RWPE2 (cell line): ENCODE data around the gene KAZN.
A peak's percentile ranks its signal among the peaks of the same experiment; 100 is the strongest.

Experiments
- ATAC-seq: fragments of 200-7000 bp; cut with Tn5 transposase; 3 replicates; pipeline ENCODE4 v1.9.1; 2021; ENCODE audit warnings: low read depth
- DNase-seq: peaks from one replicate; pipeline ENCODE4 v3.0.0-alpha.2; 2020; ENCODE audit warnings: low spot score
- H3K27ac ChIP-seq: fragments of 450-650 bp; 2 replicates; pipeline ENCODE4 v1.5.1; 2017; ENCODE audit warnings: mild to moderate bottlenecking; ENCODE audit not compliant: poor library complexity, severe bottlenecking
- H3K27me3 ChIP-seq: fragments of 250-450 bp; sonication (Bioruptor Pico); 2 replicates; pipeline ENCODE4 v1.5.1; 2021; ENCODE audit warnings: mild to moderate bottlenecking, moderate library complexity; ENCODE audit not compliant: insufficient read depth, poor library complexity, severe bottlenecking
- H3K36me3 ChIP-seq: fragments of 250-450 bp; sonication (Bioruptor Pico); 2 replicates; pipeline ENCODE4 v1.5.1; 2020; ENCODE audit warnings: low read depth, mild to moderate bottlenecking, moderate library complexity
- H3K4me1 ChIP-seq: fragments of 250-450 bp; sonication (Bioruptor Pico); 2 replicates; pipeline ENCODE4 v1.5.1; 2021; ENCODE audit warnings: mild to moderate bottlenecking, moderate library complexity; ENCODE audit not compliant: insufficient read depth, poor library complexity, severe bottlenecking
- H3K4me3 ChIP-seq: fragments of 250-450 bp; sonication (Bioruptor Pico); 2 replicates; pipeline ENCODE4 v1.5.1; 2021; ENCODE audit warnings: mild to moderate bottlenecking, moderate library complexity; ENCODE audit not compliant: severe bottlenecking
- H3K9me3 ChIP-seq: fragments of 250-450 bp; sonication (Bioruptor Pico); 2 replicates; pipeline ENCODE4 v1.5.1; 2021; ENCODE audit warnings: mild to moderate bottlenecking, moderate library complexity; ENCODE audit not compliant: severe bottlenecking
- TF ChIP-seq, protein P1 (sequence below): fragments of 450-650 bp; IDR thresholded peaks from one replicate; pipeline ENCODE4 v1.5.1; 2017; ENCODE audit warnings: mild to moderate bottlenecking, moderate library complexity; ENCODE audit not compliant: poor library complexity, severe bottlenecking

KAZN gene

DNA sequence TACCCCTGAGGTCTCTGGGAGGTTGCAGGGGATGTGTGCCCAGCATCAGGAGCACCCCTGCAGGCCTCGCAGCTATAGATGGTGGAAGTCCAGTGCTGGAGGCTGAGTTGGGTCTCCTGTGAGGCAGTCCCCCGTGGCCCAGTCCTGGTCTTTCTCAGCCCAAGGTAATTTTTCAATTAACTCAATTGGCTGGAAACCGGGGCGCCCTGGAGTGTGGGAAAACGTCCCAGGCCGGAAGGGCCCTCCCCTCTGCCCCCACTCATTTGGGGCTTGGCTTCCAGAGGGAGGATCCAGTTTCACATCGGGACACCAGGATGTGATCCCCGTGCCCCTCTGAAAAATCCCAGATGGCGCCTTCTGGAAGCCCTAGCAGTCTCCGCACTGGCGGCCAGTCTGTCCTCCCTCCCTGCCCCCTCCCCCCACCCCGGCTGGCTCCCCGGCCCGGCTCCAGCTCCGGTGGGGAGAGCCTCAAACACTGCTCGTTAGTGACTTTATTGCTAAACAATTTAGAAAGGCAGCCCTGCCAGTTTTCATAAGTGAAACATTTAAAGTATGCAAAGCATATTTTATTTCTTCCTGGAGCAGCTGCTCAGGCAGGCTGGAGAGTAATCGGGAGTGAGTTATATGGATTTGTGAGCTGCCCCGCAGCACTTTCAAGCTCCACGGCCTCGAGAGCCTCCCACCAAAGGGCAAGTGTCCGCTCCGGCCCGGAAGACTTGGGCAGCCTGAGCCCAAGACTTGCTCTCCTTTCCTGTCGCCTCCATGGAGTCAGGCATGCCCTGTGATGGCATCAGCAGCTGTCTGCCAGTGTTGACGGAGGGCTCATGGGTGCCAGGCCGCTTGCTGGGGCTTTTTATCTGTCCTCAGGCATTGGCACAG is 346.9 kb downstream of the KAZN start:
- no peaks in the 10 kb centered on the region for H3K27me3 ChIP-seq
- TF ChIP-seq, protein P1, sequence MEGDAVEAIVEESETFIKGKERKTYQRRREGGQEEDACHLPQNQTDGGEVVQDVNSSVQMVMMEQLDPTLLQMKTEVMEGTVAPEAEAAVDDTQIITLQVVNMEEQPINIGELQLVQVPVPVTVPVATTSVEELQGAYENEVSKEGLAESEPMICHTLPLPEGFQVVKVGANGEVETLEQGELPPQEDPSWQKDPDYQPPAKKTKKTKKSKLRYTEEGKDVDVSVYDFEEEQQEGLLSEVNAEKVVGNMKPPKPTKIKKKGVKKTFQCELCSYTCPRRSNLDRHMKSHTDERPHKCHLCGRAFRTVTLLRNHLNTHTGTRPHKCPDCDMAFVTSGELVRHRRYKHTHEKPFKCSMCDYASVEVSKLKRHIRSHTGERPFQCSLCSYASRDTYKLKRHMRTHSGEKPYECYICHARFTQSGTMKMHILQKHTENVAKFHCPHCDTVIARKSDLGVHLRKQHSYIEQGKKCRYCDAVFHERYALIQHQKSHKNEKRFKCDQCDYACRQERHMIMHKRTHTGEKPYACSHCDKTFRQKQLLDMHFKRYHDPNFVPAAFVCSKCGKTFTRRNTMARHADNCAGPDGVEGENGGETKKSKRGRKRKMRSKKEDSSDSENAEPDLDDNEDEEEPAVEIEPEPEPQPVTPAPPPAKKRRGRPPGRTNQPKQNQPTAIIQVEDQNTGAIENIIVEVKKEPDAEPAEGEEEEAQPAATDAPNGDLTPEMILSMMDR: no peak
- ATAC-seq: peak; percentile 37; the same call in 2 of the 3 replicates
- peaks cover 15% of the 10 kb centered on the region for H3K4me1 ChIP-seq
- no peak for DNase-seq
- H3K4me3 ChIP-seq: no peak overlapping the region
- no peaks in the 10 kb centered on the region for H3K36me3 ChIP-seq
- no peaks in the 10 kb centered on the region for H3K9me3 ChIP-seq
- peak overlapping the region; percentile 36 for H3K27ac ChIP-seq

DNA sequence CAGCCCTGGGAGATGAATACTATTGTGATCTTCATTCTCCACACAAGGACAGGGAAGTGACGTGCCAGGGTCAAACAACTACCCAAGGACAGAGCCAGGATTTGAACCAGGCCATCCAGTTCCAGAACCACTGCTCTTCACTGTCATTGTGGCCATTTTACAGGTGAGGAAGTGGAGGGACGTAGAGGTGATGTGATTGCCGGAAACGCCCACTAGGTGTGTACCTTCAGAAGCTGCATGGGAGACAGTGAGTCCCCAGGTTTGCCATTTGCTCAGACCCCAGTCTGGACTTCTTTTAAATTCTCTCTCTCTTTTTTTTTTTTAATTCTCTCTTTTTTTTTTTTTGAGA is 347.5 kb downstream of the KAZN start:
- Histone ChIP-seq H3K27me3 (no peaks in the 10 kb centered on the region), H3K4me1 (peaks cover 15% of the 10 kb centered on the region), H3K27ac (peak overlapping the region; percentile 36), H3K36me3 (no peaks in the 10 kb centered on the region), H3K9me3 (no peaks in the 10 kb centered on the region), H3K4me3 (no peak overlapping the region)
- no peak for ATAC-seq
- DNase-seq: no peak
- TF ChIP-seq, protein P1: no peak

DNA sequence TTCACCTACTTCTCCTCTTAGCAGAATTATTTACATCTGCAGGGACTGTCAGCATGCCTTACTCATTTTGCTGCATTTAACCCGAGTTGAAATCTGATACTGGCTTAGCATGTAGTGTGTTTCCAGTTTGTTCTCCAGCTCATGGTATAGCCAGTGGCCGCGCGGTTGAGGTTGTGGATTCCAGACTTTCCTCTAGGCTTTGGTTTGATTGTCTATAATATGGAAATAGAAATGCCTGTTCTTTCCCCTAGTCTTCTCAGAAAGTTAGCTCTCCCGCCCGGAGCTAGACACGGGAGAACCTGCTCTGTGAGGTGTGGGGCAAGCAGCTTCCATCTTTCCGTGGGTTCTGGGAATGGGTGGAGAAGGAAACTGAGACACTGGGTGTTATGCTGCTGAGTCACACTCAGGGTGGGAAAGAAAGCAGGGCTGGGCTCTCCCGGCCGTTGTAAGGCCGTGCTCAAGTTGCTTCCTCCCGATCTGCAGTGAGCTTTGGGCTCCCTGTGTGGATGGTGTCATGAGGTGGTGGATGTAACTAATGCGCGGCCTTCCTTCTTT is 348.3 kb downstream of the KAZN start:
- Histone ChIP-seq H3K4me3 (no peak overlapping the region), H3K36me3 (no peaks in the 10 kb centered on the region), H3K4me1 (peaks cover 15% of the 10 kb centered on the region), H3K9me3 (no peaks in the 10 kb centered on the region), H3K27ac (peak overlapping the region; percentile 36), H3K27me3 (no peaks in the 10 kb centered on the region)
- DNase-seq (no peak), ATAC-seq (peak; percentile 66)
- TF ChIP-seq, protein P1: no peak

DNA sequence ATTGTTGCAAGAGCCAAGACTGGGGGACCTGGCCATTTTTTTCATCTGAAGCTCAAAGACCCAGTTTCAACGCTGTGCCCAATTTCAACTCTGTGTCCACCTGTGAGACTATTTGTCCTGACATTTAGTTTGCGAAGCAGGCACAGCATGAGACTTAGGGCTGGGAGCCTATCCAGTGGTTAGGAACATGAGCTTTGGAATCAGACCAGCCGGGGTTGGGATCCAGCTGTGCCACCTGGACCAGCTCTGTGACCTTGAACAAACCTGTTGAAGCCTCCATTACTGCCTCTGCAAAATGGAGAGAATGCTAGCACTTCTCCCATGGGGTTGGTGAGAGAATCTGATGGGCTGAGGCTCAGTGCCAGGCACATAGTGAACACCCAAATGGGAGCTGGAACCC is 348.9 kb downstream of the KAZN start:
- Histone ChIP-seq H3K36me3 (no peaks in the 10 kb centered on the region), H3K4me1 (peaks cover 15% of the 10 kb centered on the region), H3K4me3 (no peak overlapping the region), H3K9me3 (no peaks in the 10 kb centered on the region), H3K27me3 (no peaks in the 10 kb centered on the region), H3K27ac (peak overlapping the region; percentile 36)
- TF ChIP-seq, protein P1: no peak
- no peak for DNase-seq
- ATAC-seq: no peak
